Mesendoderm (in vitro differentiated cells): Measurements from ENCODE around the gene PM20D1.
"Not testable (repeated sequence)": the region's sequence is repeated elsewhere in the genome, so short reads cannot be mapped to it uniquely, and the experiment has no call there.

Source experiments
- DNase-seq: peaks from one replicate; pipeline ENCODE4 v3.0.0; 2013
- H2AK5ac ChIP-seq: 2 replicates; pipeline ENCODE4 v1.6.1; 2013; ENCODE audit warnings: low read length, inconsistent platforms
- H2BK120ac ChIP-seq: 2 replicates; pipeline ENCODE4 v1.6.1; 2013; ENCODE audit warnings: low read depth, mild to moderate bottlenecking, low read length, moderate library complexity, mixed read lengths
- H2BK15ac ChIP-seq: replicated peaks from 2 replicates; pipeline ENCODE4 v1.6.1; 2013; ENCODE audit warnings: low read depth, mild to moderate bottlenecking, moderate library complexity
- H2BK5ac ChIP-seq: 2 replicates; pipeline ENCODE4 v1.6.1; 2013; ENCODE audit warnings: low read length, inconsistent platforms
- H3K18ac ChIP-seq: 2 replicates; pipeline ENCODE4 v1.6.1; 2013; ENCODE audit warnings: mild to moderate bottlenecking, low read length, mixed read lengths
- H3K23ac ChIP-seq: one replicate; pipeline ENCODE4 v1.6.1; 2013; ENCODE audit warnings: low read length
- H3K27ac ChIP-seq: 2 replicates; pipeline ENCODE4 v1.5.1; 2013; ENCODE audit warnings: low read depth, mild to moderate bottlenecking, inconsistent platforms, low read length, moderate library complexity
- H3K27me3 ChIP-seq: 2 replicates; pipeline ENCODE4 v1.6.1; 2013; ENCODE audit warnings: low read length, control low read depth, mild to moderate bottlenecking, inconsistent platforms; ENCODE audit not compliant: insufficient read depth, poor library complexity
- H3K36me3 ChIP-seq: 2 replicates; pipeline ENCODE4 v1.6.1; 2013; ENCODE audit warnings: low read length, inconsistent platforms; ENCODE audit not compliant: control insufficient read depth, insufficient read depth
- H3K4ac ChIP-seq: one replicate; pipeline ENCODE4 v1.6.1; 2013; ENCODE audit warnings: low read depth, mild to moderate bottlenecking, low read length, moderate library complexity
- H3K4me1 ChIP-seq: 2 replicates; pipeline ENCODE4 v1.6.1; 2013; ENCODE audit warnings: low read depth, low read length, inconsistent platforms; ENCODE audit not compliant: control insufficient read depth
- H3K4me2 ChIP-seq: 2 replicates; pipeline ENCODE4 v1.6.1; 2013; ENCODE audit warnings: low read length
- H3K4me3 ChIP-seq: 2 replicates; pipeline ENCODE4 v1.5.1; 2013; ENCODE audit warnings: mild to moderate bottlenecking, low read length
- H3K56ac ChIP-seq: one replicate; pipeline ENCODE4 v1.6.1; 2013; ENCODE audit warnings: low read length
- H3K79me1 ChIP-seq: 2 replicates; pipeline ENCODE4 v1.6.1; 2013; ENCODE audit warnings: low read length, inconsistent platforms
- H3K79me2 ChIP-seq: 2 replicates; pipeline ENCODE4 v1.6.1; 2013; ENCODE audit warnings: mild to moderate bottlenecking, low read length; ENCODE audit not compliant: control insufficient read depth, insufficient read depth
- H3K9ac ChIP-seq: 2 replicates; pipeline ENCODE4 v1.6.1; 2013; ENCODE audit warnings: low read length, inconsistent platforms
- H4K5ac ChIP-seq: one replicate; pipeline ENCODE4 v1.6.1; 2013; ENCODE audit warnings: low read length
- H4K8ac ChIP-seq: one replicate; pipeline ENCODE4 v1.6.1; 2013; ENCODE audit warnings: low read depth, mild to moderate bottlenecking, control low read depth, low read length, moderate library complexity
- WGBS: extraction: QIAGEN DNeasy Blood & Tissue Kit; methylation state at CpG from one replicate; pipeline ENCODE4 v1.1.7; 2013; ENCODE audit warnings: low lambda C conversion rate, missing lambda C conversion rate; ENCODE audit not compliant: insufficient coverage; ENCODE audit errors: extremely low coverage; 5-methylcytosine and 5-hydroxymethylcytosine counted together

The PM20D1 gene

DNA sequence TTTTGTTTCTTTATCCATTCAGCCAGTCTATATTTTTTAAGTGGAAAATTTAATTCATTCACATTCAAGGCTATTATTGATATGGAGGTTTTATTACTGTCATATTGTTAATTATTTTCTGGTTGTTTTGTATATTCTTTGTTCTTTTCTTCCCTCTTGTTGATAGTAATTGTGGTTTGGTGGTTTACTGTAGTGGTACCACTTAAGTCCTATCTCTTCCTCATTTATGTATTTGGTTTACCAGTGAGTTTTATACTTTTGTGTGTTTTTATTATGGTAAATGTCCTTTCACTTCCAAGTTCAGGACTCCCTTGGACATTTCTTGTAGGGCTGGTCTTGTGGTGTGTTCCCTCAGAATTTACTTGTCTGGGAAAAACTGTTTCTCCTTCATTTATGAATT, 28.1 kb upstream of the PM20D1 start:
- Histone ChIP-seq H3K79me1 (no peaks in the 10 kb centered on the region), H3K56ac (no peak overlapping the region), H3K23ac (no peak overlapping the region), H2AK5ac (no peak overlapping the region), H3K36me3 (no peaks in the 10 kb centered on the region), H3K4me1 (no peaks in the 10 kb centered on the region), H3K18ac (no peak overlapping the region), H3K27ac (no peak overlapping the region), H2BK120ac (no peak overlapping the region), H2BK5ac (no peak overlapping the region), H3K27me3 (no peaks in the 10 kb centered on the region), H3K9ac (no peak overlapping the region), H4K5ac (no peak overlapping the region), H4K8ac (no peak overlapping the region), H3K79me2 (no peaks in the 10 kb centered on the region), H3K4me2 (no peak overlapping the region), H3K4me3 (no peak overlapping the region), H2BK15ac (no peak overlapping the region), H3K4ac (no peak overlapping the region)
- no peak for DNase-seq

DNA sequence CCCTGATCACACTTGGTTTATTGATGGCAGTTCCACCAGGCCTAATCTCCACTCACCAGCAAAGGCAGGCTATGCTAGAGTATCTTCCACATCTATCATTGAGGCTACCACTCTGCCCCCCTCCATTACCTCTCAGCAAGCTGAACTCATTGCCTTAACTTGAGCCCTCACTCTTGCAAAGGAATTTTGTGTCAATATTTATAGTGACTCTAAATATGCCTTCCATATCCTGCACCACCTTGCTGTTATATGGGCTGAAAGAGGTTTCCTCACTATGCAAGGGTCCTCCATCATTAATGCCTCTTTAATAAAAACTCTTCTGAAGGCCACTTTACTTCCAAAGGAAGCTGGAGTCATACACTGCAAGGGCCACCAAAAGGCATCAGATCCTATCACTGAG, 23.2 kb upstream of the PM20D1 start:
- not testable (repeated sequence) for H2AK5ac ChIP-seq, H3K27ac ChIP-seq, DNase-seq, H3K79me2 ChIP-seq, H2BK15ac ChIP-seq, H2BK120ac ChIP-seq, H3K4me2 ChIP-seq, H3K4me3 ChIP-seq, H3K9ac ChIP-seq, H3K4ac ChIP-seq, H3K36me3 ChIP-seq, H3K4me1 ChIP-seq, H4K5ac ChIP-seq, H3K23ac ChIP-seq, H3K56ac ChIP-seq, H3K18ac ChIP-seq, H3K79me1 ChIP-seq, H2BK5ac ChIP-seq, H3K27me3 ChIP-seq, H4K8ac ChIP-seq

DNA sequence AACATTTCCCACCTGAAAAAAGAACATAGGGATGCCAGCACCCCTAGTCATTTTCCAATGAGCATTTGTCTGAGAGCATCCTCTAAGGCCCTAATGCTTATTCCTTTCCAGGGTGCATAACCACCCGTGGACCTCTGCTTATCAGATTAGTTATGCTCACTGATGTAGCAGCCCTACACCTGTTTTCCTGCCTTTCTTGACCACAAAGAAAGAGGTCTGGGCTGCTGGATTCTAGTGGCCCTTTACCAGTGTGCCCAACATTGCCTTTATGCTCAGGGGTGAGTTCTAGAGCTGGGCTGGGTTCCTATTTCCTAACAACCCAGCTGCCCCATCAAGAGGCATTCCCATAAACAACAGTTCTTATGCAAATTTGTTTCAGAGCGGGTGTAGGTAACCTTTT, 20.3 kb upstream of the PM20D1 start:
- Histone ChIP-seq H2BK5ac (no peak overlapping the region), H3K27ac (no peak overlapping the region), H2BK15ac (no peak overlapping the region), H3K23ac (no peak overlapping the region), H3K79me2 (no peaks in the 10 kb centered on the region), H4K5ac (no peak overlapping the region), H4K8ac (no peak overlapping the region), H3K4ac (no peak overlapping the region), H3K4me1 (peaks cover 3% of the 10 kb centered on the region), H2BK120ac (no peak overlapping the region), H3K4me2 (no peak overlapping the region), H3K18ac (no peak overlapping the region), H3K4me3 (no peak overlapping the region), H3K56ac (peak overlapping the region; percentile 60), H3K36me3 (no peaks in the 10 kb centered on the region), H3K9ac (no peak overlapping the region), H3K27me3 (no peaks in the 10 kb centered on the region), H3K79me1 (no peaks in the 10 kb centered on the region), H2AK5ac (no peak overlapping the region)
- no CpG with 5 or more reads among the region's 2 CpGs for WGBS
- DNase-seq = peak; percentile 18

DNA sequence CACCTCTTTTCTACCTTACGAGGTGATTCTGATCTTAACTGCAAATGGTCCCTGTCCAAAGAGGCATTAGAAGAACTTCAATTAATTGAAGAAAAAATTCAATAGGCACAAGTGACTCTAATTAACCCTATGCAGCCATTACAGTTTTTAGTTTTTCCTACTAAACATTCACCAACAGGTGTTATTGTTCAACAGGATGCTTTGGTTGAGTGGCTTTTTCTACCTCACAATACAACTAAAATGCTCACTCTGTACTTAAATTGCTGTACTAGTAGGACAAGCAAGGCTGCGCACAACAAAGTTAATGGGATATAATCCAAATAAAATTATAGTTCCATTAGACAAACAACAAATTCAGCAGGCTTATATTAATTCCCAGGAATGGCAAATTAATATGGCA, 11.6 kb upstream of the PM20D1 start:
- H3K4me3 ChIP-seq = no peak overlapping the region
- H3K27me3 ChIP-seq = no peaks in the 10 kb centered on the region
- no peak overlapping the region for H3K23ac ChIP-seq
- no peak overlapping the region for H3K4ac ChIP-seq
- no peak for DNase-seq
- H3K79me1 ChIP-seq = no peaks in the 10 kb centered on the region
- H3K79me2 ChIP-seq = no peaks in the 10 kb centered on the region
- H4K8ac ChIP-seq = no peak overlapping the region
- no peak overlapping the region for H4K5ac ChIP-seq
- no peak overlapping the region for H3K4me2 ChIP-seq
- H2AK5ac ChIP-seq = no peak overlapping the region
- H3K36me3 ChIP-seq = no peaks in the 10 kb centered on the region
- no peak overlapping the region for H2BK120ac ChIP-seq
- no peak overlapping the region for H2BK15ac ChIP-seq
- no peak overlapping the region for H3K9ac ChIP-seq
- no peaks in the 10 kb centered on the region for H3K4me1 ChIP-seq
- H3K18ac ChIP-seq = no peak overlapping the region
- H3K56ac ChIP-seq = no peak overlapping the region
- H3K27ac ChIP-seq = no peak overlapping the region
- no peak overlapping the region for H2BK5ac ChIP-seq
- WGBS = no CpG with 5 or more reads among the region's 2 CpGs

DNA sequence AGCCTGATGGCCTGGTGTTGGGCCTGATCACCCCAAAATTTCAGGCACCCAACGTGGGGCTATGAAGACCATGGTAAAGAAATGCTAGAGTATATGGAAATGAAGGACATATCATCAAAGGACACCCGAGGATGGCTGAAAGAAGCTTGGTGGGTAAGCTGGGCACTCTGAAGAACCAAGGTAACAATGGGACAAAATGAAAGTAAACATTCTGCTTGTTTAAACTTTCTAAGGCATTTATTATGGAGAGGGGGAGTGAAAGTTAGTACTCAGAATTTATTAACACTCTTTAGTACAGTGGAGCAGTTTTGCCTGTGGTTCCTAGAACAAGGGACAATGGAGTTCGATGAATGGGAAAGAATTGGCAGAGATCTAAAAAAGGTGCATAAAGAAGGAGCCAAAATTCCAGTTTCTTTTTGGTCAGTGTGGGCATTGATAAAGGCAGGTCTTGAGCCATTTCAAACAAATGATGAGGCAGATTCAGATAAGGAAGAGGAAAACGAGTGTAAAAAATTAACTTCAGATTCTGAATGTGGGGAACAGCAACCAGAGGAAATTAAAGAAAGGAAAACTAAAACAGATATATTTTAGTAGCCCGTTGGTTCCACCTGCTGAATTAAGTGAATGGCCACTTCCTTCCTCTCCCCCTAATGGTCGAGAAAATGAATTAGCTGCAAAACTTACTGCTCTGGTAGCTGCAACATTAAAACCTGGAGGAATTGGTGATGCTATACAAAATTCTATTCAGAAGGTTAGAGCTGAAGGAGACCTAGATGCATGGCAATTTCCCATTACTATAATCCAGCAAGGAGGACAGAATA, 8.4 kb upstream of the PM20D1 start:
- no peaks in the 10 kb centered on the region for H3K4me1 ChIP-seq
- H3K4me3 ChIP-seq = no peak overlapping the region
- H4K8ac ChIP-seq = no peak overlapping the region
- H3K23ac ChIP-seq = no peak overlapping the region
- no peak overlapping the region for H2BK120ac ChIP-seq
- no peak overlapping the region for H2BK15ac ChIP-seq
- no peak overlapping the region for H3K27ac ChIP-seq
- no peaks in the 10 kb centered on the region for H3K27me3 ChIP-seq
- no peak overlapping the region for H2AK5ac ChIP-seq
- DNase-seq = no peak
- H3K79me2 ChIP-seq = no peaks in the 10 kb centered on the region
- H3K36me3 ChIP-seq = no peaks in the 10 kb centered on the region
- no peak overlapping the region for H3K9ac ChIP-seq
- WGBS = no CpG with 5 or more reads among the region's 6 CpGs
- no peak overlapping the region for H3K18ac ChIP-seq
- H3K56ac ChIP-seq = no peak overlapping the region
- no peaks in the 10 kb centered on the region for H3K79me1 ChIP-seq
- H3K4me2 ChIP-seq = no peak overlapping the region
- H3K4ac ChIP-seq = no peak overlapping the region
- H4K5ac ChIP-seq = no peak overlapping the region
- H2BK5ac ChIP-seq = no peak overlapping the region

DNA sequence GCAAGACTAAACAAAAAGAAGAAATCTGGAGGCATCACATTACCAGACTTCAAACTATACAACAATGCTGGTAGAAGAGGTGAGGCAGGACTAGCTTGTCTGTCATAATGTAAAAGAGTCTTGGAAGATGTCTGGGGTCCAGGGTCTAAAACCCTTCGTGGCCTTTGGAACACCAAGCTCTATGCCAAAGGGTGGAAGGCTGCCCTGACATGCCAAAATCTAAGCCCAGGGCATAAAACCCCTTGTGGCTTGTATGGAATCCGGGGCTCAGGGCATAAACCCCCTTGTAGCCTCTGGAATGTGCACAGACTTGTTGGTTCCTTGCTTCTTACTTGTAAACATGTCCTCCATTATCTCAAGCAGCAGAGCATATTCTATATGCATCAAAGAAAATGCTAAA, 7.6 kb upstream of the PM20D1 start:
- H4K5ac ChIP-seq, H2AK5ac ChIP-seq, H3K27me3 ChIP-seq, H3K4me2 ChIP-seq, H3K9ac ChIP-seq, H3K4ac ChIP-seq, H3K36me3 ChIP-seq, H2BK5ac ChIP-seq, H2BK120ac ChIP-seq, H3K4me3 ChIP-seq, H4K8ac ChIP-seq, H2BK15ac ChIP-seq, H3K56ac ChIP-seq, H3K4me1 ChIP-seq, H3K18ac ChIP-seq, H3K23ac ChIP-seq, DNase-seq, H3K27ac ChIP-seq, H3K79me1 ChIP-seq, H3K79me2 ChIP-seq: not testable (repeated sequence)
- no CpG with 5 or more reads among the region's 2 CpGs for WGBS
